Hepatocyte (in vitro differentiated cells): Measurements from ENCODE around the gene SH2D7. TPM values are rescaled to one million over a fixed set of nuclear protein-coding genes. Genes with fewer than 3 reads are reported as not detected.
A peak's percentile ranks its signal among the peaks of the same experiment; 100 is the strongest.

Experiments used
- DNase-seq: peaks from one replicate; pipeline ENCODE4 v3.0.0-alpha.2; 2016; ENCODE audit warnings: low spot score
- H2AFZ ChIP-seq: fragments of 200-600 bp; sonication (generic); 2 replicates; pipeline ENCODE4 v1.6.0; 2016; ENCODE audit warnings: antibody characterized with exemption, mild to moderate bottlenecking
- H3K27ac ChIP-seq: fragments of 200-600 bp; sonication (generic); 2 replicates; pipeline ENCODE4 v1.5.1; 2016; ENCODE audit warnings: mild to moderate bottlenecking
- H3K27me3 ChIP-seq: fragments of 200-600 bp; sonication (generic); 2 replicates; pipeline ENCODE4 v1.6.1; 2016
- H3K36me3 ChIP-seq: fragments of 200-600 bp; sonication (generic); replicated peaks from 2 replicates; pipeline ENCODE4 v1.5.1; 2016; ENCODE audit warnings: low read depth; ENCODE audit not compliant: insufficient read depth
- H3K4me1 ChIP-seq: fragments of 200-600 bp; sonication (generic); 2 replicates; pipeline ENCODE4 v1.5.1; 2016; ENCODE audit warnings: mild to moderate bottlenecking, moderate library complexity; ENCODE audit not compliant: insufficient read depth
- H3K4me2 ChIP-seq: fragments of 200-600 bp; sonication (generic); 2 replicates; pipeline ENCODE4 v1.6.0; 2016
- H3K4me3 ChIP-seq: fragments of 200-600 bp; sonication (generic); 2 replicates; pipeline ENCODE4 v1.5.1; 2016; ENCODE audit warnings: mild to moderate bottlenecking
- H3K79me2 ChIP-seq: fragments of 200-600 bp; sonication (generic); 2 replicates; pipeline ENCODE4 v1.6.0; 2017; ENCODE audit warnings: mild to moderate bottlenecking
- H3K9me2 ChIP-seq: fragments of 200-600 bp; sonication (generic); replicated peaks from 2 replicates; pipeline ENCODE4 v1.6.0; 2017; ENCODE audit warnings: mild to moderate bottlenecking; ENCODE audit not compliant: insufficient read depth
- H3K9me3 ChIP-seq: fragments of 200-600 bp; sonication (generic); 2 replicates; pipeline ENCODE4 v1.5.1; 2016; ENCODE audit warnings: low read depth, mild to moderate bottlenecking
- H4K20me1 ChIP-seq: fragments of 200-600 bp; sonication (generic); 2 replicates; pipeline ENCODE4 v1.6.0; 2016; ENCODE audit warnings: mild to moderate bottlenecking; ENCODE audit not compliant: insufficient read depth, poor library complexity, severe bottlenecking
- EZH2 ChIP-seq: fragments of 200-600 bp; sonication (generic); IDR thresholded peaks from 2 replicates; pipeline ENCODE4 v1.6.1; 2016; ENCODE audit warnings: antibody characterized with exemption, mild to moderate bottlenecking, borderline replicate concordance
- EZH2phosphoT487 ChIP-seq: fragments of 200-600 bp; sonication (generic); IDR thresholded peaks from one replicate; pipeline ENCODE4 v1.6.1; 2018; ENCODE audit warnings: antibody characterized with exemption, mild to moderate bottlenecking, low read depth, moderate library complexity; ENCODE audit not compliant: unreplicated experiment, severe bottlenecking
- WGBS: methylation state at CpG from one replicate; pipeline ENCODE4 v1.1.6; 2016; ENCODE audit warnings: low lambda C conversion rate; ENCODE audit errors: missing lambda C conversion rate; 5-methylcytosine and 5-hydroxymethylcytosine counted together
- polyA plus RNA-seq: library from polyadenylated mRNA; unstranded; fragments of >200 nt; fragmentation: Nextera tagmentation; extraction: Ambion mirVana; gene quantifications from 2 replicates; pipeline ENCODE4 v1.2.1, GENCODE V29; 2016
- total RNA-seq: library from RNA; depleted of rRNA; stranded (reverse); fragments of >200 nt; gene quantifications from 2 replicates; pipeline ENCODE4 v1.2.3, GENCODE V29; 2014
- TF ChIP-seq, protein P1 (sequence below): fragments of 200-600 bp; sonication (generic); IDR thresholded peaks from 2 replicates; pipeline ENCODE4 v1.5.1; 2016; ENCODE audit warnings: antibody characterized with exemption, mild to moderate bottlenecking; ENCODE audit not compliant: poor library complexity

Gene SH2D7
- total and polyA plus RNA-seq, 2 experiments from 2014 or later: 0.22 TPM; not detected in 1

DNA sequence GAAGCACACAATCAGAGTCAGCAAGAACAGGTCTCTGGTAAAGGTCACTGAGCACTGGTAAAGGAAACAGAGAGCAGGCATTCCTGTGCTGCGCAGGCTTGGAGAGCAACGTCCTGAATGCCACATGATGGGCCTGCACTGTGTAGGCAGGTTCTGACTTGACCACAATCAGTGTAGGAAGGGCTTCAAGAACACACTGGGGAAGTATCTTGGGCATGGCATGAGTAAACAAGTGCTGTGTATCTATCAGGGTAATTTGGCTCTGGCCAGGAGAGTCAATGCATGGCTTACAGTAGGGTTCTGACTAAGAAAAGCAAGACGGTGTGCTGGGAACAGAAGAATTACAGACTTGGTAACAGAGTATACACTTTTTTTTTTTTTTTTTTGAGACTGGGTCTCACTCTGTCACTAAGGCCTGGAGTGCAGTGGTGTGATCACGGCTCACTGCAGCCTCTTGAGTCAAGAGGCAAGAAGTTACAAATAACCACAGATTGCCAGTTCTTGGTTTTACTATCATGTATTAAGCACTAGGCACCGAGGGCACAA lies 45.5 kb upstream of the SH2D7 start:
- H3K27me3 ChIP-seq: no peaks in the 10 kb centered on the region
- H3K4me1 ChIP-seq: peaks cover 69% of the 10 kb centered on the region
- H2AFZ ChIP-seq: no peak overlapping the region
- H3K4me3 ChIP-seq: no peak overlapping the region
- H4K20me1 ChIP-seq: no peaks in the 10 kb centered on the region
- H3K4me2 ChIP-seq: no peak overlapping the region
- H3K9me2 ChIP-seq: no peaks in the 10 kb centered on the region
- 76% methylated on average over 5 of the region's 5 CpGs for WGBS
- H3K27ac ChIP-seq: peak overlapping the region; percentile 88
- no peak for DNase-seq
- no peaks in the 10 kb centered on the region for H3K36me3 ChIP-seq
- no peaks in the 10 kb centered on the region for H3K9me3 ChIP-seq
- TF ChIP-seq, protein P1, sequence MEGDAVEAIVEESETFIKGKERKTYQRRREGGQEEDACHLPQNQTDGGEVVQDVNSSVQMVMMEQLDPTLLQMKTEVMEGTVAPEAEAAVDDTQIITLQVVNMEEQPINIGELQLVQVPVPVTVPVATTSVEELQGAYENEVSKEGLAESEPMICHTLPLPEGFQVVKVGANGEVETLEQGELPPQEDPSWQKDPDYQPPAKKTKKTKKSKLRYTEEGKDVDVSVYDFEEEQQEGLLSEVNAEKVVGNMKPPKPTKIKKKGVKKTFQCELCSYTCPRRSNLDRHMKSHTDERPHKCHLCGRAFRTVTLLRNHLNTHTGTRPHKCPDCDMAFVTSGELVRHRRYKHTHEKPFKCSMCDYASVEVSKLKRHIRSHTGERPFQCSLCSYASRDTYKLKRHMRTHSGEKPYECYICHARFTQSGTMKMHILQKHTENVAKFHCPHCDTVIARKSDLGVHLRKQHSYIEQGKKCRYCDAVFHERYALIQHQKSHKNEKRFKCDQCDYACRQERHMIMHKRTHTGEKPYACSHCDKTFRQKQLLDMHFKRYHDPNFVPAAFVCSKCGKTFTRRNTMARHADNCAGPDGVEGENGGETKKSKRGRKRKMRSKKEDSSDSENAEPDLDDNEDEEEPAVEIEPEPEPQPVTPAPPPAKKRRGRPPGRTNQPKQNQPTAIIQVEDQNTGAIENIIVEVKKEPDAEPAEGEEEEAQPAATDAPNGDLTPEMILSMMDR: no peak
- TF ChIP-seq EZH2: no peak
- no peak for TF ChIP-seq EZH2phosphoT487
- peaks cover 56% of the 10 kb centered on the region for H3K79me2 ChIP-seq

DNA sequence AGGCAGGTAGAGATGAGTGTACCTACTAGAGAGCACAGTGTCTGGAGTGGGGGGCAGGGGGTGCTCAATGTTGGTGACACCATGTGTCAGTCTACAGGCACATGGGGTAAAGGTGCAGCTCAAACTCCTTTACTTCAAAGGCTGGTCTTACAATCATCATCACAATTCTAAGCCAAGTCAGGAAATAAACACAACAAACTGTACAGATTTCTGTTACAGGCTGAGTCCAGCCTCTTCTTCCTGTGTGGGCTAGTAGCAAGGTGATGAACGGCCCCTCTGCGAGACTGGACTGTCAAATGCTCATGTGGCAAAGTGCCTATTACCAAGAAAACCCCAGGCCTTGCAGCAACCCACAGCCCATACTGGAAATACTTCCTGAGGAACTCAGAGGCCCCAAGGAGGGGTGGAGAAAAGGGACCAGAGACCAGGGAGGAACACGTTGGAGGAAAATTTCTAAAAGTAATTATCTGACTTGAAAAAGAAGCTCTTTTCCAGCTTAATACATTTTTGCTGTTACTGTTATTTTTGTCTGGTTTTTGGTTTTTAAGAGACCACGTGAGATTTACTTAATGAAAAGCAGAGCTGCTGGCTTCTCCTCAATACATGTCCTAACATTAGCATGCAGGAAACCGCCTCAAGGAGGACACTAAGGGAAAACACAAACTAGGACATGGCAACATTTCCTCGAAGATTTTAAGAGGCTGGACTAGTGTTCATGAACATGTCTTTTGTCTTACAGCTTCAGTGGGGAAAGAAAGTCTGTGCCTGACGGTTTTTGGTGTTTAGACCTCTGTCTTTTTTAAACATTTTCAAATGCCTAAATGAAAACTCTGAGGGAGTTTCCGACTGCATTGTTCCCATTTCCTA lies 44.4 kb upstream of the SH2D7 start:
- H2AFZ ChIP-seq: no peak overlapping the region
- TF ChIP-seq, protein P1: no peak
- no peak for TF ChIP-seq EZH2
- H3K27ac ChIP-seq: peak overlapping the region; percentile 88
- no peaks in the 10 kb centered on the region for H3K9me3 ChIP-seq
- H3K4me2 ChIP-seq: peak overlapping the region; percentile 58
- WGBS: 52% methylated on average over 8 of the region's 8 CpGs
- H3K4me3 ChIP-seq: no peak overlapping the region
- no peaks in the 10 kb centered on the region for H3K27me3 ChIP-seq
- no peaks in the 10 kb centered on the region for H3K9me2 ChIP-seq
- H3K4me1 ChIP-seq: peaks cover 80% of the 10 kb centered on the region
- no peaks in the 10 kb centered on the region for H3K36me3 ChIP-seq
- H4K20me1 ChIP-seq: no peaks in the 10 kb centered on the region
- peaks cover 55% of the 10 kb centered on the region for H3K79me2 ChIP-seq
- DNase-seq: peak; percentile 51

DNA sequence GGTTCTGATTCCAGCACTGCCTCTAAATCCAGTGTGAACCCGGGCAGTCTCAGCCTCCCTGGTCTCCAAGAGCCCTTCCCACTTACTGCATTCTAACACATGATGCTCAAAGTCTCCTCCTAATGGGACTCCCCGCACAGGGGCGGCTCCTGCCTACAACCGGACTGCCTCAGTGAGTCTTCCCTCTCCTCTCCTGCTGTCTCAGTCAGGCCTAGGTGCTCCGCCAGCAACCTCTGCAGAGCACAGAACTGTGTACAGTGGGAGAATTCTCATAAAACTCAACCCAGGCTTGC lies 43.8 kb upstream of the SH2D7 start:
- TF ChIP-seq, protein P1: no peak
- TF ChIP-seq EZH2phosphoT487 (no peak), EZH2 (no peak)
- peaks cover 81% of the 10 kb centered on the region for H3K4me1 ChIP-seq

More for the DNA sequence above, 43.8 kb upstream of the SH2D7 start:
- no peak for DNase-seq
- Histone ChIP-seq H3K27me3 (no peaks in the 10 kb centered on the region), H3K27ac (peak overlapping the region; percentile 88), H3K36me3 (no peaks in the 10 kb centered on the region), H3K4me2 (peak overlapping the region; percentile 58), H3K79me2 (peaks cover 56% of the 10 kb centered on the region), H2AFZ (no peak overlapping the region), H3K9me3 (no peaks in the 10 kb centered on the region), H3K4me3 (no peak overlapping the region), H3K9me2 (no peaks in the 10 kb centered on the region), H4K20me1 (no peaks in the 10 kb centered on the region)
- 88% methylated on average over 5 of the region's 5 CpGs for WGBS
